GM12878 (cell line): ENCODE measurements around the gene TP63. TPM values are rescaled to one million over a fixed set of nuclear protein-coding genes. Genes with fewer than 3 reads are reported as not detected.

ENCODE experiments used
- CREB1 ChIP-seq: IDR thresholded peaks from 2 replicates; pipeline ENCODE4 v1.6.1; 2012; ENCODE audit warnings: low read depth, mild to moderate bottlenecking, inconsistent platforms
- E4F1 ChIP-seq: fragments of 450-650 bp; IDR thresholded peaks from 2 replicates; pipeline ENCODE4 v1.6.1; 2018; ENCODE audit warnings: borderline replicate concordance, mild to moderate bottlenecking; ENCODE audit not compliant: partially characterized antibody
- EED ChIP-seq: sonication (generic); IDR thresholded peaks from 2 replicates; pipeline ENCODE4 v1.6.1; 2016; ENCODE audit warnings: antibody characterized with exemption, low read depth
- IRF4 ChIP-seq: IDR thresholded peaks from 2 replicates; pipeline ENCODE4 v1.6.1; 2011; ENCODE audit warnings: low read depth, low read length
- JUND ChIP-seq: IDR thresholded peaks from 2 replicates; pipeline ENCODE4 v1.6.1; 2012; ENCODE audit warnings: low read depth, mild to moderate bottlenecking, low read length, improper control_type of control experiment, moderate library complexity
- MTA2 ChIP-seq: fragments of 450-650 bp; IDR thresholded peaks from 2 replicates; pipeline ENCODE4 v1.6.1; 2016; ENCODE audit warnings: low read depth, mild to moderate bottlenecking, moderate library complexity
- PAX5 ChIP-seq: IDR thresholded peaks from 2 replicates; pipeline ENCODE4 v1.6.1; 2011; ENCODE audit warnings: low read depth, low read length, borderline replicate concordance
- PAX8 ChIP-seq: fragments of 450-650 bp; IDR thresholded peaks from 2 replicates; pipeline ENCODE4 v1.6.1; 2017; ENCODE audit warnings: mild to moderate bottlenecking, moderate library complexity
- PKNOX1 ChIP-seq: fragments of 450-650 bp; IDR thresholded peaks from 2 replicates; pipeline ENCODE4 v1.6.1; 2016; ENCODE audit warnings: mild to moderate bottlenecking
- POU2F2 ChIP-seq: IDR thresholded peaks from 3 replicates; pipeline ENCODE4 v1.6.1; 2011; ENCODE audit warnings: low read depth, mild to moderate bottlenecking, low read length, borderline replicate concordance
- RAD21 ChIP-seq: IDR thresholded peaks from 2 replicates; pipeline ENCODE4 v1.6.1; 2011; ENCODE audit warnings: mild to moderate bottlenecking, low read depth, low read length, moderate library complexity; ENCODE audit not compliant: insufficient read depth
- RB1 ChIP-seq: fragments of 450-650 bp; formaldehyde crosslinking; IDR thresholded peaks from 2 replicates; pipeline ENCODE4 v1.6.1; 2017; ENCODE audit warnings: mild to moderate bottlenecking, borderline replicate concordance
- TCF12 ChIP-seq: IDR thresholded peaks from 2 replicates; pipeline ENCODE4 v1.6.1; 2011; ENCODE audit warnings: low read depth, mild to moderate bottlenecking, low read length
- TCF7 ChIP-seq: IDR thresholded peaks from 2 replicates; pipeline ENCODE4 v1.6.1; 2014; ENCODE audit warnings: antibody characterized with exemption, borderline replicate concordance
- polyA plus RNA-seq, 11 experiments: library from polyadenylated mRNA; depleted of rRNA in 4 of 11; unstranded in 6 of 11; stranded (reverse) in 5 of 11; fragments of >200 nt; fragmentation: Nextera tagmentation in 4 of 11; fragmentation: Illumina TruSeq in 1 of 11; extraction: Ambion mirVana in 4 of 11; extraction: Trizol in 1 of 11; gene quantifications; 1 replicate in 1 of 11; 2 replicates in 10 of 11; pipeline versions ENCODE4 v1.2.1 to v1.2.3, GENCODE V29; 2011 to 2016; ENCODE audit warnings: inconsistent platforms in 2 of 11, missing spikeins in 2 of 11, low read depth in 1 of 11
- total RNA-seq, 4 experiments: library from RNA; depleted of rRNA in 3 of 4; stranded (reverse); fragments of >200 nt in 3 of 4; fragmentation: Illumina TruSeq in 1 of 4; extraction: Trizol in 1 of 4; gene quantifications; 2 replicates each; pipeline versions ENCODE4 v1.2.1 to v1.2.3, GENCODE V29; 2013 to 2021
- TF ChIP-seq, protein P1 (sequence below), 3 experiments: IDR thresholded peaks in 2 of 3; conservative IDR thresholded peaks in 1 of 3; 2 replicates each; pipeline ENCODE4 v1.5.1; 2011; ENCODE audit warnings: low read depth in 3 of 3, low read length in 3 of 3, mild to moderate bottlenecking in 3 of 3, control low read depth in 2 of 3, moderate library complexity in 2 of 3, inconsistent platforms in 1 of 3, mixed read lengths in 1 of 3; ENCODE audit not compliant: control insufficient read depth in 2 of 3, insufficient read depth in 1 of 3; ENCODE audit errors: extremely low read depth in 1 of 3
- TF ChIP-seq, protein P2 (sequence below): fragments of 450-650 bp; IDR thresholded peaks from 2 replicates; pipeline ENCODE4 v1.6.1; 2017; ENCODE audit warnings: mild to moderate bottlenecking, low read depth, inconsistent platforms; ENCODE audit not compliant: poor library complexity, severe bottlenecking
- TF ChIP-seq, protein P3 (sequence below): IDR thresholded peaks from 2 replicates; pipeline ENCODE4 v1.6.1; 2012; ENCODE audit warnings: mild to moderate bottlenecking, low read depth, low read length

The TP63 gene
- total and polyA plus RNA-seq, 10 of the 15 experiments (the other 5 are each of a cell fraction or from before 2014, with no cell fraction given) = 1.4 to 10.8 (median 6.2) TPM

DNA sequence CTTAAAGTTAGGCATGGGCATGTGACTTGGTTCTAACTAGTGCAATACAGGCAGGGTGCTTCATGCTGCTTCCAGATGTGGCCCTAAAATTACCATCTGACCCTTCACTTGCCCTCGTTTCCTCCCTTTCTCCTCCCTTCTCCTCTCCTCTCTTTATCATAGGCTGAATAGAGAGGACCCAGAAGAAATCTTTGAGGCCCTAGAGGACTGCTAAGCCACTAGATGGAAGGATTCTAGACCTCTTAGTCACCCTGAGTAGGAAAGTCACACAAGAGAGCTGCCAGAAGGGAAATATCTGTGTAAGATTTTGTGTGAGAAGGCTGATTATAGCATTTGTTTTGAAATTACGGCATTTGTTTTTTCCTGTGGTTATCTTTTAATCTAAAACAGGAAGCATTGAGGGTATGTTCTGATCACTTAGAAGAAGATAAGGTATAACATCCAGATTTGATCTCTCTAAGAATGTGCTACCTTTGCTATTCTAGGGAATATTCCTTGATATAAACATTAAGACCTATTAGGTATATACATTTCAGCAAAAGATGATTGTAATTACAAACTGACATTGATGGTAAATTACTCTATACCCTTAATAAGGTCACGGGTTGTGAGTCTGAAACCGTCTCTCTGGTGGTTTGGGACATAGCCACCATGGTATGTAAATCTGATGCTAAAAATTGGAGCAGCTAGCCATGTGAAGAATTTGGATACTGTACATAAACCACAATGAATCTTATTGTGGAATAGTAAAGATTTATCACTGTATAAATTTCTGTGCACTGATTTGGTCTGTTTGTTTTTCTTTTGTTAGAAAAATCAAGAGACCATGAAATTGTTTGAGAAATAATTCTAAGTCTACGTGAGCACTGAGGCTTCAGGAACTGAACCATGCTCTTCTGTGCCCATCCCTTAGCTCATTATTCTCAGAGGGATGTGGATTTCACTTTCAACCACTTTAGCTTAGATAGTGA lies 84.1 kb downstream of the TP63 start (continued):
- TF ChIP-seq, protein P1, sequence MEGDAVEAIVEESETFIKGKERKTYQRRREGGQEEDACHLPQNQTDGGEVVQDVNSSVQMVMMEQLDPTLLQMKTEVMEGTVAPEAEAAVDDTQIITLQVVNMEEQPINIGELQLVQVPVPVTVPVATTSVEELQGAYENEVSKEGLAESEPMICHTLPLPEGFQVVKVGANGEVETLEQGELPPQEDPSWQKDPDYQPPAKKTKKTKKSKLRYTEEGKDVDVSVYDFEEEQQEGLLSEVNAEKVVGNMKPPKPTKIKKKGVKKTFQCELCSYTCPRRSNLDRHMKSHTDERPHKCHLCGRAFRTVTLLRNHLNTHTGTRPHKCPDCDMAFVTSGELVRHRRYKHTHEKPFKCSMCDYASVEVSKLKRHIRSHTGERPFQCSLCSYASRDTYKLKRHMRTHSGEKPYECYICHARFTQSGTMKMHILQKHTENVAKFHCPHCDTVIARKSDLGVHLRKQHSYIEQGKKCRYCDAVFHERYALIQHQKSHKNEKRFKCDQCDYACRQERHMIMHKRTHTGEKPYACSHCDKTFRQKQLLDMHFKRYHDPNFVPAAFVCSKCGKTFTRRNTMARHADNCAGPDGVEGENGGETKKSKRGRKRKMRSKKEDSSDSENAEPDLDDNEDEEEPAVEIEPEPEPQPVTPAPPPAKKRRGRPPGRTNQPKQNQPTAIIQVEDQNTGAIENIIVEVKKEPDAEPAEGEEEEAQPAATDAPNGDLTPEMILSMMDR (IDR thresholded peaks at IDR 0.05 in 2 of 3, conservative IDR thresholded peaks at IDR 0.05 in 1 of 3; ENCODE audit: control insufficient read depth in 2 of 3, extremely low read depth in 1 of 3, insufficient read depth in 1 of 3, low read depth in 3 of 3, low read length in 3 of 3) = no peak
- TF ChIP-seq PAX8 = no peak
- no peak for TF ChIP-seq JUND
- TF ChIP-seq, protein P2, sequence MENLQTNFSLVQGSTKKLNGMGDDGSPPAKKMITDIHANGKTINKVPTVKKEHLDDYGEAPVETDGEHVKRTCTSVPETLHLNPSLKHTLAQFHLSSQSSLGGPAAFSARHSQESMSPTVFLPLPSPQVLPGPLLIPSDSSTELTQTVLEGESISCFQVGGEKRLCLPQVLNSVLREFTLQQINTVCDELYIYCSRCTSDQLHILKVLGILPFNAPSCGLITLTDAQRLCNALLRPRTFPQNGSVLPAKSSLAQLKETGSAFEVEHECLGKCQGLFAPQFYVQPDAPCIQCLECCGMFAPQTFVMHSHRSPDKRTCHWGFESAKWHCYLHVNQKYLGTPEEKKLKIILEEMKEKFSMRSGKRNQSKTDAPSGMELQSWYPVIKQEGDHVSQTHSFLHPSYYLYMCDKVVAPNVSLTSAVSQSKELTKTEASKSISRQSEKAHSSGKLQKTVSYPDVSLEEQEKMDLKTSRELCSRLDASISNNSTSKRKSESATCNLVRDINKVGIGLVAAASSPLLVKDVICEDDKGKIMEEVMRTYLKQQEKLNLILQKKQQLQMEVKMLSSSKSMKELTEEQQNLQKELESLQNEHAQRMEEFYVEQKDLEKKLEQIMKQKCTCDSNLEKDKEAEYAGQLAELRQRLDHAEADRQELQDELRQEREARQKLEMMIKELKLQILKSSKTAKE = no peak
- TF ChIP-seq E4F1 = no peak
- TF ChIP-seq MTA2 = peak; percentile 15; the same call in 1 of the 2 replicates
- no peak for TF ChIP-seq IRF4
- TF ChIP-seq TCF7 = no peak
- 0 out of 2 replicates have a peak, but pooled peaks have one; percentile 4 for TF ChIP-seq RAD21
- no peak for TF ChIP-seq CREB1
- no peak for TF ChIP-seq TCF12
- TF ChIP-seq PAX5 = 0 out of 2 replicates have a peak, but pooled peaks have one; percentile 20
- no peak for TF ChIP-seq POU2F2
- no peak for TF ChIP-seq PKNOX1
- peak; percentile 51; the same call in 1 of the 2 replicates for TF ChIP-seq EED
- TF ChIP-seq, protein P3, sequence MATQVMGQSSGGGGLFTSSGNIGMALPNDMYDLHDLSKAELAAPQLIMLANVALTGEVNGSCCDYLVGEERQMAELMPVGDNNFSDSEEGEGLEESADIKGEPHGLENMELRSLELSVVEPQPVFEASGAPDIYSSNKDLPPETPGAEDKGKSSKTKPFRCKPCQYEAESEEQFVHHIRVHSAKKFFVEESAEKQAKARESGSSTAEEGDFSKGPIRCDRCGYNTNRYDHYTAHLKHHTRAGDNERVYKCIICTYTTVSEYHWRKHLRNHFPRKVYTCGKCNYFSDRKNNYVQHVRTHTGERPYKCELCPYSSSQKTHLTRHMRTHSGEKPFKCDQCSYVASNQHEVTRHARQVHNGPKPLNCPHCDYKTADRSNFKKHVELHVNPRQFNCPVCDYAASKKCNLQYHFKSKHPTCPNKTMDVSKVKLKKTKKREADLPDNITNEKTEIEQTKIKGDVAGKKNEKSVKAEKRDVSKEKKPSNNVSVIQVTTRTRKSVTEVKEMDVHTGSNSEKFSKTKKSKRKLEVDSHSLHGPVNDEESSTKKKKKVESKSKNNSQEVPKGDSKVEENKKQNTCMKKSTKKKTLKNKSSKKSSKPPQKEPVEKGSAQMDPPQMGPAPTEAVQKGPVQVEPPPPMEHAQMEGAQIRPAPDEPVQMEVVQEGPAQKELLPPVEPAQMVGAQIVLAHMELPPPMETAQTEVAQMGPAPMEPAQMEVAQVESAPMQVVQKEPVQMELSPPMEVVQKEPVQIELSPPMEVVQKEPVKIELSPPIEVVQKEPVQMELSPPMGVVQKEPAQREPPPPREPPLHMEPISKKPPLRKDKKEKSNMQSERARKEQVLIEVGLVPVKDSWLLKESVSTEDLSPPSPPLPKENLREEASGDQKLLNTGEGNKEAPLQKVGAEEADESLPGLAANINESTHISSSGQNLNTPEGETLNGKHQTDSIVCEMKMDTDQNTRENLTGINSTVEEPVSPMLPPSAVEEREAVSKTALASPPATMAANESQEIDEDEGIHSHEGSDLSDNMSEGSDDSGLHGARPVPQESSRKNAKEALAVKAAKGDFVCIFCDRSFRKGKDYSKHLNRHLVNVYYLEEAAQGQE = no peak
- TF ChIP-seq RB1 = no peak
